ENCODE measurements around the gene TMEM163.

- TF ChIP-seq CTCF (IDR thresholded peaks at IDR 0.05; ENCODE audit: poor library complexity, severe bottlenecking): no peak
- TF ChIP-seq POLR2AphosphoS5 (IDR thresholded peaks at IDR 0.05): no peak
- no peak for TF ChIP-seq EZH2 (IDR thresholded peaks at IDR 0.05; ENCODE audit: borderline replicate concordance, insufficient read depth, low read length, poor library complexity, severe bottlenecking)
- no peak for TF ChIP-seq REST (IDR thresholded peaks at IDR 0.05; ENCODE audit: borderline replicate concordance)
- no peak for TF ChIP-seq TAF1 (IDR thresholded peaks at IDR 0.05; ENCODE audit: low read depth)
- TF ChIP-seq EP300 (conservative IDR thresholded peaks at IDR 0.05; ENCODE audit: poor library complexity, severe bottlenecking): no peak
- TF ChIP-seq RAD21 (conservative IDR thresholded peaks at IDR 0.05): no peak
- TF ChIP-seq SMC3 (conservative IDR thresholded peaks at IDR 0.05; ENCODE audit: poor library complexity): no peak
- no peak for TF ChIP-seq MXI1 (conservative IDR thresholded peaks at IDR 0.05; ENCODE audit: poor library complexity, severe bottlenecking)
Measured at GRCh38 chr2:134493797-134494196, 225.0 kb downstream of the TMEM163 start.
